NCI-H2196 treated with DMSO at 0.1 percent for 48 hours (cell line): ENCODE measurements around the gene RCC2.
A peak's percentile ranks its signal among the peaks of the same experiment; 100 is the strongest.
"Not testable (repeated sequence)": the region's sequence is repeated elsewhere in the genome, so short reads cannot be mapped to it uniquely, and the experiment has no call there.

Source experiments
- DNase-seq: peaks from one replicate; lab custom pipeline; 2025; ENCODE audit not compliant: unreplicated experiment; lab: John Stamatoyannopoulos, UW

The RCC2 gene

GRCh38 chr1:17420391-17420918, 19.0 kb downstream of the RCC2 start:
- no peak for DNase-seq

- no peak for DNase-seq
Observed at GRCh38 chr1:17419626-17420328, 19.7 kb downstream of the RCC2 start.

GRCh38 chr1:17416389-17416788, 23.1 kb downstream of the RCC2 start:
- no peak for DNase-seq

- DNase-seq: no peak
Observed at GRCh38 chr1:17414022-17414421, 25.5 kb downstream of the RCC2 start.

GRCh38 chr1:17412093-17412870, 27.2 kb downstream of the RCC2 start:
- no peak for DNase-seq

- DNase-seq: no peak
Observed at GRCh38 chr1:17409391-17409811, 30.1 kb downstream of the RCC2 start.

- DNase-seq: not testable (repeated sequence)
Observed at GRCh38 chr1:17407786-17408514, 31.5 kb downstream of the RCC2 start.

GRCh38 chr1:17406760-17407475, 32.6 kb downstream of the RCC2 start:
- DNase-seq: not testable (repeated sequence)

GRCh38 chr1:17405898-17406759, 33.3 kb downstream of the RCC2 start:
- DNase-seq: peak; percentile 38

GRCh38 chr1:17404820-17405219, 34.7 kb downstream of the RCC2 start:
- no peak for DNase-seq

GRCh38 chr1:17404034-17404684, 35.3 kb downstream of the RCC2 start:
- DNase-seq: no peak

- DNase-seq: no peak
Observed at GRCh38 chr1:17403081-17403480, 36.4 kb downstream of the RCC2 start.

- no peak for DNase-seq
Observed at GRCh38 chr1:17401841-17402240, 37.6 kb downstream of the RCC2 start.

GRCh38 chr1:17400725-17401341, 38.6 kb downstream of the RCC2 start:
- no peak for DNase-seq

- DNase-seq: no peak
Observed at GRCh38 chr1:17397910-17398695, 41.4 kb downstream of the RCC2 start.

- DNase-seq: no peak
Observed at GRCh38 chr1:17393230-17393629, 46.2 kb downstream of the RCC2 start.

- no peak for DNase-seq
Observed at GRCh38 chr1:17392199-17392740, 47.2 kb downstream of the RCC2 start.

GRCh38 chr1:17381161-17381560, 58.3 kb downstream of the RCC2 start:
- DNase-seq: no peak
